Measurements from ENCODE around the gene CNDP1.
"Not testable (repeated sequence)": the region's sequence is repeated elsewhere in the genome, so short reads cannot be mapped to it uniquely, and the experiment has no call there.

CNDP1 gene

GRCh38 chr18:74534150-74534969 lies at the start of gene CNDP1:
Gene CNDP1, plus strand, starts transcription at chr18:74534500. Its CDS starts 168 bp downstream, at chr18:74534668.
- no peak for DNase-seq

- no peak for DNase-seq
Measured at GRCh38 chr18:74486119-74486849, 48.0 kb upstream of the CNDP1 start.

GRCh38 chr18:74488354-74488753 lies 45.9 kb upstream of the CNDP1 start:
- DNase-seq = no peak

- no peak for DNase-seq
Measured at GRCh38 chr18:74488864-74489263, 45.4 kb upstream of the CNDP1 start.

GRCh38 chr18:74489676-74490075 lies 44.6 kb upstream of the CNDP1 start:
- no peak for DNase-seq

- no peak for DNase-seq
Measured at GRCh38 chr18:74492259-74492658, 42.0 kb upstream of the CNDP1 start.

- DNase-seq = peak; percentile 54
Measured at GRCh38 chr18:74493689-74494088, 40.6 kb upstream of the CNDP1 start.

- DNase-seq = no peak
Measured at GRCh38 chr18:74494514-74494913, 39.8 kb upstream of the CNDP1 start.

- DNase-seq = peak; percentile 100
Measured at GRCh38 chr18:74495581-74496507, 38.5 kb upstream of the CNDP1 start, which contains the start of gene CNDP2. Gene CNDP2, plus strand, starts transcription at chr18:74496363. Its CDS starts 3,611 bp downstream, at chr18:74499974.

GRCh38 chr18:74496508-74497323 lies 37.6 kb upstream of the CNDP1 start:
- DNase-seq = peak; percentile 43

GRCh38 chr18:74497324-74497676 lies 37.0 kb upstream of the CNDP1 start:
- DNase-seq = peak; percentile 14

- DNase-seq = peak; percentile 20
Measured at GRCh38 chr18:74497778-74498177, 36.5 kb upstream of the CNDP1 start.

GRCh38 chr18:74498712-74499627 lies 35.3 kb upstream of the CNDP1 start:
- peak; percentile 85 for DNase-seq

GRCh38 chr18:74499633-74500032 lies 34.7 kb upstream of the CNDP1 start:
- DNase-seq = peak; percentile 75

- no peak for DNase-seq
Measured at GRCh38 chr18:74500372-74500771, 33.9 kb upstream of the CNDP1 start.

GRCh38 chr18:74500774-74501173 lies 33.5 kb upstream of the CNDP1 start:
- not testable (repeated sequence) for DNase-seq

GRCh38 chr18:74501386-74501785 lies 32.9 kb upstream of the CNDP1 start:
- peak; percentile 4 for DNase-seq

- DNase-seq = no peak
Measured at GRCh38 chr18:74503137-74503536, 31.2 kb upstream of the CNDP1 start.

- DNase-seq = no peak
Measured at GRCh38 chr18:74505776-74506175, 28.5 kb upstream of the CNDP1 start.

- DNase-seq = no peak
Measured at GRCh38 chr18:74506448-74507084, 27.7 kb upstream of the CNDP1 start.
